SK-N-SH treated with all-trans-retinoic acid at 6 μM for 48 hours (cell line): ENCODE measurements around the gene PDGFA.

Experiments
- RARB ChIP-seq: fragments of 250-450 bp; sonication (Bioruptor Pico); IDR thresholded peaks from 2 replicates; pipeline ENCODE4 v1.8.0; 2021; ENCODE audit warnings: mild to moderate bottlenecking, moderate library complexity
- ZFP3 ChIP-seq: fragments of 250-450 bp; sonication (Bioruptor Pico); IDR thresholded peaks from 2 replicates; pipeline ENCODE4 v1.5.0; 2020; ENCODE audit warnings: mild to moderate bottlenecking, moderate library complexity

GRCh38 chr7:500521-501420 lies 18.9 kb downstream of the PDGFA start:
- TF ChIP-seq RARB (CRISPR knock-in tag) (no peak), ZFP3 (no peak)
